GM19467 (cell line): ENCODE measurements around the gene IGIP.

Experiments used
- ATAC-seq: cut with Tn5 transposase; IDR thresholded peaks from one replicate; pipeline ENCODE4 v1.9.1; 2021; ENCODE audit warnings: mild to moderate bottlenecking, moderate library complexity; ENCODE audit not compliant: unreplicated experiment

The IGIP gene

GRCh38 chr5:140162275-140162674 is 36.5 kb downstream of the IGIP start:
- no peak for ATAC-seq

GRCh38 chr5:140162781-140163180 is 37.0 kb downstream of the IGIP start:
- ATAC-seq, result no peak

- no peak for ATAC-seq
Measured at GRCh38 chr5:140165101-140165922, 39.6 kb downstream of the IGIP start.

- no peak for ATAC-seq
Measured at GRCh38 chr5:140165923-140166270, 40.2 kb downstream of the IGIP start.

- ATAC-seq, result no peak
Measured at GRCh38 chr5:140166911-140167310, 41.2 kb downstream of the IGIP start.

GRCh38 chr5:140168371-140168770 is 42.6 kb downstream of the IGIP start:
- ATAC-seq, result no peak

- no peak for ATAC-seq
Measured at GRCh38 chr5:140169410-140169809, 43.7 kb downstream of the IGIP start.

GRCh38 chr5:140172483-140172882 is 46.7 kb downstream of the IGIP start:
- ATAC-seq, result no peak

- ATAC-seq, result no peak
Measured at GRCh38 chr5:140174014-140174413, 48.3 kb downstream of the IGIP start.

- ATAC-seq, result peak; percentile 94
Measured at GRCh38 chr5:140174465-140175366, 49.0 kb downstream of the IGIP start, which contains the start of gene CYSTM1. Gene CYSTM1 (plus strand): TSS chr5:140175188. CDS start chr5:140194466, 19,278 bp downstream.

- ATAC-seq, result peak; percentile 39
Measured at GRCh38 chr5:140175367-140176030, 49.8 kb downstream of the IGIP start.

GRCh38 chr5:140176031-140176387 is 50.3 kb downstream of the IGIP start:
- no peak for ATAC-seq

- no peak for ATAC-seq
Measured at GRCh38 chr5:140178086-140178410, 52.3 kb downstream of the IGIP start.

GRCh38 chr5:140178482-140179116 is 52.9 kb downstream of the IGIP start:
- no peak for ATAC-seq
